ENCODE measurements around the gene LACTB. TPM values are rescaled to one million over a fixed set of nuclear protein-coding genes. Genes with fewer than 3 reads are reported as not detected.
A peak's percentile ranks its signal among the peaks of the same experiment; 100 is the strongest.

Gene LACTB
- total and polyA plus RNA-seq, 2 of the 13 experiments (the other 11 are each of a cell fraction or from before 2014, with no cell fraction given): 14.8 to 23.0 TPM

- peak overlapping the region in 1 of 3 experiments; percentile 44; a peak in 3 of 6 replicates for H3K4me3 ChIP-seq (replicated peaks in 1 of 3; ENCODE audit: insufficient read depth in 1 of 3, low read depth in 2 of 3, low read length in 3 of 3)
- no peaks in the 10 kb centered on the region for H3K36me3 ChIP-seq (replicated peaks in 1 of 2; ENCODE audit: control insufficient read depth in 1 of 2, insufficient read depth in 2 of 2, low read length in 2 of 2)
- H4K20me1 ChIP-seq (ENCODE audit: insufficient read depth, low read length): no peaks in the 10 kb centered on the region
- POLR2A ChIA-PET: interaction anchor here (0.8 to 5.1 kb wide), 10 partner anchors 9 to 202 kb away, joined by 3 to 42 read pairs (median 4); partner anchors contain the start of genes RPS27L and TPM1
- no peaks in the 10 kb centered on the region for H3K27me3 ChIP-seq (ENCODE audit: control insufficient read depth in 1 of 2, insufficient read depth in 2 of 2, low read length in 2 of 2)
- no peak overlapping the region; the same call in 1 of the 2 replicates for H3K9ac ChIP-seq (ENCODE audit: insufficient read depth, low read depth, low read length)
- 31% methylated on average over 6 of the region's 6 CpGs for WGBS (ENCODE audit: low lambda C conversion rate)
- BruUV-seq (replicated peaks): no TSS peak
- CTCF ChIA-PET (ENCODE audit: low intra/inter-chr PET ratio, low total read pairs): no interaction called here
- ATAC-seq (peak; percentile 61), FAIRE-seq (no peak), DNase-seq (ENCODE audit: low spot score) (peak; percentile 82)
- no peaks in the 10 kb centered on the region for H3K9me3 ChIP-seq (ENCODE audit: low read length)
- H3K27ac ChIP-seq (ENCODE audit: extremely low read length, insufficient read depth, low read length): no peak overlapping the region
- intact Hi-C loops (cut with micrococcal nuclease; ENCODE audit: unreplicated experiment) (no loop called here), in situ Hi-C loops (cut with HindIII; ENCODE audit: extremely low pct_ligation_motif_present, low pct_unique_long_range_greater_than_20kb) (loop anchor here (5.0 to 10.0 kb wide), 2 partner anchors 42 to 305 kb away; no protein-coding TSS in a partner anchor)
- no peak overlapping the region for H2AFZ ChIP-seq (ENCODE audit: low read length)
- H3K4me1 ChIP-seq (ENCODE audit: insufficient read depth, low read length): peaks cover 76% of the 10 kb centered on the region
- H3K79me2 ChIP-seq (ENCODE audit: insufficient read depth, low read length): no peaks in the 10 kb centered on the region
- peak overlapping the region; percentile 62 for H3K4me2 ChIP-seq (ENCODE audit: low read depth, low read length)
- TF ChIP-seq ZKSCAN1 (IDR thresholded peaks at IDR 0.05; ENCODE audit: low read length): no peak
- TF ChIP-seq MLLT10 (CRISPR knock-in tag; IDR thresholded peaks at IDR 0.05): no peak
- TF ChIP-seq MYPOP (CRISPR knock-in tag; IDR thresholded peaks at IDR 0.05): no peak
- no peak for TF ChIP-seq NFE2L1 (CRISPR knock-in tag; IDR thresholded peaks at IDR 0.05; ENCODE audit: borderline replicate concordance)
- no peak for TF ChIP-seq MAFG (CRISPR knock-in tag; IDR thresholded peaks at IDR 0.05)
- TF ChIP-seq ZNF362 (CRISPR knock-in tag; IDR thresholded peaks at IDR 0.05; ENCODE audit: borderline replicate concordance): no peak
- TF ChIP-seq CEBPG (CRISPR knock-in tag; IDR thresholded peaks at IDR 0.05): 0 out of 2 replicates have a peak, but pooled peaks have one; percentile 16
- no peak for TF ChIP-seq CHCHD3 (CRISPR knock-in tag; IDR thresholded peaks at IDR 0.05)
- peak; percentile 13; the same call in 1 of the 2 replicates for TF ChIP-seq ETV5 (CRISPR knock-in tag; IDR thresholded peaks at IDR 0.05; ENCODE audit: borderline replicate concordance)
- no peak for TF ChIP-seq CCAR2 (optimal IDR thresholded peaks at IDR 0.05; ENCODE audit: low read depth, low read length)
- TF ChIP-seq ATF3 (CRISPR knock-in tag; IDR thresholded peaks at IDR 0.05): 0 out of 2 replicates have a peak, but pooled peaks have one; percentile 35
- TF ChIP-seq ZMAT3 (CRISPR knock-in tag; conservative IDR thresholded peaks at IDR 0.05): no peak
- TF ChIP-seq ZNF607 (CRISPR knock-in tag; IDR thresholded peaks at IDR 0.05; ENCODE audit: borderline replicate concordance): no peak
- TF ChIP-seq ZNF121 (CRISPR knock-in tag; IDR thresholded peaks at IDR 0.05): 0 out of 2 replicates have a peak, but pooled peaks have one; percentile 1
- TF ChIP-seq RAD51 (IDR thresholded peaks at IDR 0.05; ENCODE audit: borderline replicate concordance): no peak
- peak; percentile 26 for TF ChIP-seq TEAD3 (CRISPR knock-in tag; optimal IDR thresholded peaks at IDR 0.05; ENCODE audit: borderline replicate concordance)
- no peak for TF ChIP-seq ZNF589 (CRISPR knock-in tag; conservative IDR thresholded peaks at IDR 0.05)
- TF ChIP-seq CHD2 (IDR thresholded peaks at IDR 0.05; ENCODE audit: low read depth, low read length): no peak
- TF ChIP-seq ARID5B (CRISPR knock-in tag; IDR thresholded peaks at IDR 0.05): no peak
These were observed 32.2 kb upstream of the LACTB start for GRCh38 chr15:63089260-63090043.

All from HepG2 (cell line).